Activated CD4-positive, alpha-beta T cell treated with anti-CD3 and anti-CD28 coated beads, Interleukin-2, amount 50 U/mL, for 4 hours (primary cell): ENCODE measurements around the gene CPNE6.

Source experiments
- DNase-seq, 2 experiments: peaks; one replicate each; pipeline ENCODE4 v3.0.0-alpha.2; 2020

CPNE6 gene

GRCh38 chr14:24070285-24071143 is 848 bp upstream of the CPNE6 start:
- DNase-seq = no peak

GRCh38 chr14:24071836-24072430 is 571 bp downstream of the CPNE6 start:
- DNase-seq = no peak

GRCh38 chr14:24072436-24072835 is 1.1 kb downstream of the CPNE6 start:
- DNase-seq = no peak

GRCh38 chr14:24072881-24073877 is 1.8 kb downstream of the CPNE6 start:
- no peak for DNase-seq

- DNase-seq = no peak
These were observed 3.5 kb downstream of the CPNE6 start for GRCh38 chr14:24074625-24075484.

GRCh38 chr14:24075485-24076301 is 4.3 kb downstream of the CPNE6 start:
- DNase-seq = no peak

- DNase-seq = no peak
These were observed 4.9 kb downstream of the CPNE6 start for GRCh38 chr14:24076302-24076601.

GRCh38 chr14:24077086-24077485 is 5.7 kb downstream of the CPNE6 start:
- no peak for DNase-seq

GRCh38 chr14:24078146-24078545 is 6.8 kb downstream of the CPNE6 start:
- DNase-seq = no peak

- DNase-seq = no peak
These were observed 8.3 kb downstream of the CPNE6 start for GRCh38 chr14:24079491-24080141.

GRCh38 chr14:24080142-24080530 is 8.8 kb downstream of the CPNE6 start:
- DNase-seq = no peak

GRCh38 chr14:24080888-24081738 is 9.8 kb downstream of the CPNE6 start:
- DNase-seq = peak; percentile 48

- DNase-seq = no peak
These were observed 10.4 kb downstream of the CPNE6 start for GRCh38 chr14:24081739-24082211.

- DNase-seq = no peak
These were observed 11.2 kb downstream of the CPNE6 start for GRCh38 chr14:24082411-24083080.

- no peak for DNase-seq
These were observed 12.1 kb downstream of the CPNE6 start for GRCh38 chr14:24083462-24083861.

GRCh38 chr14:24084440-24084839 is 13.1 kb downstream of the CPNE6 start:
- no peak for DNase-seq

- DNase-seq = no peak
These were observed 13.9 kb downstream of the CPNE6 start for GRCh38 chr14:24085215-24085614.

GRCh38 chr14:24086193-24086955 is 15.0 kb downstream of the CPNE6 start:
- no peak for DNase-seq
